Right hindlimb (tissue), 1 donor: Measurements from ENCODE around the gene AGXT.
"Not testable (repeated sequence)": the region's sequence is repeated elsewhere in the genome, so short reads cannot be mapped to it uniquely, and the experiment has no call there.

Experiments used
- DNase-seq: peaks from one replicate; pipeline ENCODE4 v3.0.0-alpha.2; 2018

AGXT gene

GRCh38 chr2:240840435-240841060, 28.1 kb upstream of the AGXT start:
- DNase-seq = peak; percentile 78

- DNase-seq = not testable (repeated sequence)
Measured at GRCh38 chr2:240846309-240846708, 22.3 kb upstream of the AGXT start.

GRCh38 chr2:240846873-240847595, 21.6 kb upstream of the AGXT start:
- no peak for DNase-seq

GRCh38 chr2:240847817-240848216, 20.8 kb upstream of the AGXT start:
- DNase-seq = no peak

- no peak for DNase-seq
Measured at GRCh38 chr2:240848900-240849680, 19.5 kb upstream of the AGXT start.

GRCh38 chr2:240850026-240850425, 18.6 kb upstream of the AGXT start:
- DNase-seq = no peak

- DNase-seq = no peak
Measured at GRCh38 chr2:240850756-240851077, 17.9 kb upstream of the AGXT start.

GRCh38 chr2:240851078-240851991, 17.3 kb upstream of the AGXT start:
- DNase-seq = peak; percentile 84

- DNase-seq = no peak
Measured at GRCh38 chr2:240852671-240853314, 15.8 kb upstream of the AGXT start.

GRCh38 chr2:240855670-240856069, 13.0 kb upstream of the AGXT start:
- no peak for DNase-seq

- DNase-seq = no peak
Measured at GRCh38 chr2:240856151-240856980, 12.3 kb upstream of the AGXT start.

- DNase-seq = no peak
Measured at GRCh38 chr2:240857039-240858008, 11.3 kb upstream of the AGXT start.

- no peak for DNase-seq
Measured at GRCh38 chr2:240858321-240858720, 10.3 kb upstream of the AGXT start.

- no peak for DNase-seq
Measured at GRCh38 chr2:240858871-240859270, 9.8 kb upstream of the AGXT start.

GRCh38 chr2:240861547-240861946, 7.1 kb upstream of the AGXT start:
- DNase-seq = no peak

- no peak for DNase-seq
Measured at GRCh38 chr2:240864475-240864874, 4.1 kb upstream of the AGXT start.

- no peak for DNase-seq
Measured at GRCh38 chr2:240865391-240865790, 3.2 kb upstream of the AGXT start.

- DNase-seq = no peak
Measured at GRCh38 chr2:240869109-240869955, 708 bp downstream of the AGXT start.
